Measurements from ENCODE around the gene UHRF1.
A peak's percentile ranks its signal among the peaks of the same experiment; 100 is the strongest.
"Not testable (repeated sequence)": the region's sequence is repeated elsewhere in the genome, so short reads cannot be mapped to it uniquely, and the experiment has no call there.

The UHRF1 gene

GRCh38 chr19:4900879-4901278, 8.4 kb upstream of the UHRF1 start:
- not testable (repeated sequence) for DNase-seq (ENCODE audit: low read depth)

DNA sequence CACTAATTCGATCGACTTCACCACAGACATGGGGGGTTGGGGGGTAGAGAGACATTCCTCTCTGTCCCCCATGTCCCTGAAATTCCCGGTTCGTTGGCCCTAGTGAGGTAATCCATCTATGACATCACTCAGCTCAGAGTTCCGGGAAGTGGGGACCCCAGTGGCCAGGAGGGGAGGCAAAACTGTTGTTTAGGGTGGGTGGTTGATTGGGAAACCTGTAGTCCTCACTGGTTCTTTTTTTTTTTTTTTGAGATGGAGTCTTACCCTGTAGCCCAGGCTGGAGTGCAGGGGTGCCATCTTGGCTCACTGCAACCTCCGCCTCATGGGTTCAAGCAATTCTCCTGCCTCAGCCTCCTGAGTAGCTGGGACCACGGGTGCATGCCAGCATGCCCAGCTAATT, 6.5 kb upstream of the UHRF1 start, which contains the start of gene ARRDC5:
Gene ARRDC5, minus strand, starts transcription at position 101 of the 400 bp plus-strand sequence. Its CDS starts 71 bp downstream, at position 30.
- DNase-seq (ENCODE audit: low read depth): no peak

GRCh38 chr19:4904481-4904880, 4.8 kb upstream of the UHRF1 start:
- DNase-seq (ENCODE audit: low read depth): no peak

DNA sequence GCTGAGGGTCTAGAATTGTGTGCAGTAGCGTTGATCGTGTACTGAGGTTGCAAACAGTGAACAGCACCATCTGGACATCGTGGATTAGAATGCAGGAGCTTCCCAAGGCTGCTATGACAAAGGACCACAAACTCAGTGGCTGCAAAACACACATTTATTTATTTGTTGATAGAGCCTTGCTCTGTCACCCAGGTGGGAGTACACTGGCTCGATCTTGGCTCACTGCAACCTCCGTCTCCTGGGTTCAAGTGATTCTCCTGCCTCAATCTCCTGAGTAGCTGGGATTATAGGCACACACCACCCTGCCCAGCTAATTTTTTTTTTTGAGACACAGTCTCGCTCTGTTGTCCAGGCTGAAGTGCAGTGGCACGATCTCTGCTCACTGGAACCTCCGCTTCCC, 2.3 kb upstream of the UHRF1 start:
- no peak for DNase-seq (ENCODE audit: low read depth)

GRCh38 chr19:4908360-4908759, 941 bp upstream of the UHRF1 start:
- DNase-seq (ENCODE audit: low read depth): no peak

- no peak for DNase-seq (ENCODE audit: low read depth)
These were observed 533 bp upstream of the UHRF1 start for GRCh38 chr19:4908781-4909155.

- DNase-seq (ENCODE audit: low read depth): peak; percentile 85
These were observed 744 bp downstream of the UHRF1 start for GRCh38 chr19:4909897-4910593.

DNA sequence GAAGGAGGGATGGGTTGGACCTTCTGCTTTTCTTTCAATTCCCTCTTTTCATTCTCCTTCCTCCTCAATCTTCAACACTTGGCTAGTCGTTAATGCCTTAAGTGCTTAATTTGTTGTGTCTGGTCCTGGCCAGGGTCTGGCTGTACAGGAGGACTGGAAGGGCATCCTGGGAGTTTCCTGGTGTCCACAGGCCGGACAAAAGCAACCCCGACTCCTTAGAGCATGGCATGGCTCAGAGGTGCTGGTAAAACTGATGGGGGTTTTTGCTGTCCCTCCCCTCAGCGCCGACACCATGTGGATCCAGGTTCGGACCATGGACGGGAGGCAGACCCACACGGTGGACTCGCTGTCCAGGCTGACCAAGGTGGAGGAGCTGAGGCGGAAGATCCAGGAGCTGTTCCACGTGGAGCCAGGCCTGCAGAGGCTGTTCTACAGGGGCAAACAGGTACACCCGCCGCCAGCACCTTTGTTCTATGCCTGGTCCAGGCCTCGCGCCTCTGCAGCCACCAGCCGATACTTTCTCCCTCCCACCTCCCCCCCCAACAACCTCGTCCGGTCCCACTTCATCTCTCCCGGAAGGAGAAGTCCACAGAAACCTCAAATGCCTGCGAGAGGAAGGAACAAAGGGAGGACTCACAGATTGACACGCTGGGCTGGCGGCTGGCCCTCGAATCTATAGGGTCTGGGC, 1.4 kb downstream of the UHRF1 start:
- no peak for DNase-seq (ENCODE audit: low read depth)

DNA sequence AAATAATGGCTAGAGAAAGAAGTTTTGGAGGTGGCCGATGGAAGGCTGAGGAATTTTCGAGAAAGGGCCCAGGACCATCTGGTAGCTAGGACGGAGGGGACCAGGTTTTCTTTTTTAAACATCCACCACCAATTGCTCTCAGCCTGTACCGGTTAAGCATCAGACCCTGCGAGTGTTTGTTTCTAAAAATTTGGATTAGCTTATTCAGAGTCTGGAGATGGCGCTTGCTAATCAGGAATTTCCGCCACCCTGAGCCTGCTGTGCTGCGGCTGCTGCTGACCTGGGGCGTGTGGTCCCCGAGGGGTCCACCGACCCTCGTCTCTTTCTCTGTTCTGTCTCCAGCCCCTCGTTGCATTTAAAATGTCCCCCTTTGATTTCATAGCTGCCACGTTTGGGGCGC, 2.0 kb downstream of the UHRF1 start:
- no peak for DNase-seq (ENCODE audit: low read depth)

GRCh38 chr19:4911786-4912672, 2.7 kb downstream of the UHRF1 start:
- DNase-seq (ENCODE audit: low read depth): peak; percentile 48

GRCh38 chr19:4913996-4914735, 4.9 kb downstream of the UHRF1 start:
- no peak for DNase-seq (ENCODE audit: low read depth)

DNA sequence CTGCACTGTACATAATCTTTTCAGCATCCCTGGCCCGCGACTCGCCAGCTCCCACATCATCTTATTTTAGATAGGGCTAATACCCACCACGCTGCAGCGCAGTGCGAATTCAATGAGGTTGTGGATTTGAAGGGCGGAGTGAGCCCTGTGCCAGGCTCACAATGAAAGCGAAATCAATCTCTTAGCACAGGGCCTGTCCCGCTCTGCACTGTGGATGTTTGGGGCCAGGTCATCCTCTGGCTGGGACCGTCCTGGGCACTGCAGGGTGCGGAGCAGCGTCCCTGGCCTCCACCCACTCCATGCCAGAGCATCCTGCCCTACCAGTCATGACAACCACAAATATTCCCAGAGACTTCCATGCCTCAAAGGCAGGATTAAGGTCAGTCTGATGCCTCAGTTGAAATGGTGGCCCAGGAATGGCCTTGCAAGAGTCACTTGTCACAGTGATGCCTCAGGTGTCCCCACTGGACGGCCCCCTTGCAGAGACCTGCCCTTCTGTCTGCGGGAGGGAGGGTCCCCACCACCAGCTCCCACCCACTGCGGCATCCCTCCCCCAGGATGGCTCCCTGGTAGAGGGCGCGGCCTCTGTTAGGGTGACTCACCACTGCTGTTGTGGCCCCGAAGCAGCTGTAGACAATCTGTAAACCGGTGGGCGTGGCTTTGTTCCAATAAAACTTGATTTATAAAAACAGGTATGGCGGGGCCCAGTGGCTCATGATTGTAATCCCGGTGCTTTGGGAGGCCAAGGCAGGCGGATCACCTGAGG, 5.6 kb downstream of the UHRF1 start:
- DNase-seq (ENCODE audit: low read depth): peak; percentile 49

DNA sequence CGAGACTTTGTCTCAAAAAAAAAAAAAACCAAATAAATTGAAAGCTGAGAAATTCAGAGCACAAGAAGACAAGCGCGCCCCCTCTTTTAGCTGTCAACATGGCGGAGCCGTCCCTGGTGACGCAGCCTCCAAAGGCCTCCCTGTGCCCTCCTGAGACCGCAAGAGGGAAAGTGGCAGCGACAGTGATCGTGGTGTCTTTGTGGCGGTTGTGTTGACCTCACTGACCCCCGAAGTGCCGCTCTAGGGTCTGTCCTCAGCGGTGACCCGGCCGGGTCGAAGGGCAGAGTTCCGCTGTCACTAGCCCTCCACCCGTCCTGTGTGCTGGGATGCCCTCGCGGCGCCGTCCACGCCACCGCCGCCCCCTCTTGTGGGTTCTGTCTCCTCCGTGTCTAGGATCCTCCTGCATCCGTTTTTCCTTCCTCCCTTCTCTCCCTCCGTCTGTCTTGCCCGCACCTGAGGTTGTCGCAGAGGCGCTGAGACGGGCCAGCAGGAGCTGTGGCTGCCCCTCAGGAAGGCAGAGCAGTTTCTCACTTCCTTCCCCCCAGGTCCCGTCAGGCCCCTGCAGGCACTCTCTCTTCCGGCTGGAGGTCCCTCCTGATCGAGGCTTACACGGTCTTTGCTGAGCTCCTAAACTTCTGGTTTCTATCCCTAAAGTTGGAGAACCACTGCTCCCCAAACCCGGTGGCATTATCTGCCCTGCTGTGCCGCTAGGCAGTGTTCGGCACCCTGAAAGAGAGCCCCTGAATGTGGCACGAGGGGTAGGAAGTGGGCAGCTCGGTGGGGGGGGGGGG, 7.2 kb downstream of the UHRF1 start:
- DNase-seq (ENCODE audit: low read depth): no peak

GRCh38 chr19:4922530-4923275, 13.4 kb downstream of the UHRF1 start:
- no peak for DNase-seq (ENCODE audit: low read depth)

DNA sequence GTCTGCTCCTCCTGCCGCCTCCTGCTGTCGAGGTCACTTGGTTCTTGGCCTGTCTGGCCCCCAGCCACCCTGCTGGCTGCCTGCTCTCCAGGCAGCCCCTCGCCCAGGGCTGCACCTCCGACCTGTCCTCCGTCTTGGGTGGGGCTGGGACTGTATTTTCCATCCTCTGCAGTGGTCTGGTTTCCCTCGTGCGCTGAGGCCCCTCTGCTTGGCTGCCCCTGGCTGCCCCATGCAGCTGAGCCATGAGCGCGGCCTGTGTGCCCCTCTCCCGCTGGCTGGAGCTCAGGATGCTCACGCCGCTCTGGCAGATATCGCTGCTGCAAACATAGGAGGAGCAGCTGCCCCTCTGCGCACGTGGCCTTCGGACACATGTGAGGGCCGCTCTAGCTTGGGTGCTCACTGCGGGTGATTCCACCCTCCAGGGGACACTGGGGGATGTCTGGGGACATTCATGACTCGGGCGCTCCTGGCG, 14.0 kb downstream of the UHRF1 start:
- no peak for DNase-seq (ENCODE audit: low read depth)

GRCh38 chr19:4929186-4929585, 19.9 kb downstream of the UHRF1 start:
- no peak for DNase-seq (ENCODE audit: low read depth)

DNA sequence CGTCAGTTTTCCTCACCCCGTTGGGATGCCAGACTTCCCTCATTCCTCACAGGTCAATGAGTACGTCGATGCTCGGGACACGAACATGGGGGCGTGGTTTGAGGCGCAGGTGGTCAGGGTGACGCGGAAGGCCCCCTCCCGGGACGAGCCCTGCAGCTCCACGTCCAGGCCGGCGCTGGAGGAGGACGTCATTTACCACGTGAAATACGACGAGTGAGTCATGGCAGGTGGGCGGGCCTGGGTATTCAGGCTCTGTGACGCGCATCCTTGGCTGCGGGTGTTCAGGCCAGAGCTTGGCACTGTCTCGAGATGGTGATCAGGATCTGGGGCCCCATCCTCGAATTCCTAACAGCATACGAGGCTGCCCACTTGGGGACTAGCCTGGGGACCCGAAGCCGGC, 21.4 kb downstream of the UHRF1 start:
- no peak for DNase-seq (ENCODE audit: low read depth)

GRCh38 chr19:4932711-4933110, 23.4 kb downstream of the UHRF1 start:
- no peak for DNase-seq (ENCODE audit: low read depth)

DNA sequence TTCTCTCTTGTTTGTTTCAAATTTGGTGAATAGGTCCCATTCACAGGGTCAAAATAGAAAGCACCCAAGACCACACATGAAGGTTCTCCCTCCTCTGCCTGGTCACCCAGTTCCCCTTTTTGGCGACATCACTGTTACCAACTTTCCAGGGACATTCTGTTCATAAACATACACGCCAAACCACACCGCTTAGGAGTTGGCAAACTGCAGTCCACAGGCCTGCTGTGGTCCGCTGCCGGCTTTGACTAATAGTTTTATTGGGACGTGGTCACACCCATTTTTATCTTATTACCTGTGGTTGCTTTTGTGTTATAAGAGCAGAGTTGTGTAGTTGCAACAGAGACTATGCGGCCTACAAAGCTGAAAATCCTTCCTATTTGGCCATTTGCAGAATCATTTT, 24.2 kb downstream of the UHRF1 start:
- DNase-seq (ENCODE audit: low read depth): no peak

- no peak for DNase-seq (ENCODE audit: low read depth)
These were observed 26.1 kb downstream of the UHRF1 start for GRCh38 chr19:4935444-4935843.
